Stimulated activated CD8-positive, alpha-beta memory T cell treated with anti-CD3 and anti-CD28 coated beads, Interleukin-15, amount 100 ng/mL, for 24 hours (primary cell): ENCODE measurements around the gene COLEC11.
"Not testable (repeated sequence)": the region's sequence is repeated elsewhere in the genome, so short reads cannot be mapped to it uniquely, and the experiment has no call there.

Source experiments
- DNase-seq: peaks from one replicate; pipeline ENCODE4 v3.0.0-alpha.2; 2020; ENCODE audit warnings: low read depth

The COLEC11 gene

GRCh38 chr2:3625186-3625585 lies 30.3 kb downstream of the COLEC11 start:
- no peak for DNase-seq

- no peak for DNase-seq
These were observed 31.4 kb downstream of the COLEC11 start for GRCh38 chr2:3626118-3626811.

GRCh38 chr2:3626812-3627499 lies 32.0 kb downstream of the COLEC11 start:
- no peak for DNase-seq

GRCh38 chr2:3627500-3628100 lies 32.7 kb downstream of the COLEC11 start:
- no peak for DNase-seq

- no peak for DNase-seq
These were observed 33.3 kb downstream of the COLEC11 start for GRCh38 chr2:3628241-3628679.

GRCh38 chr2:3628800-3629199 lies 33.9 kb downstream of the COLEC11 start:
- DNase-seq: no peak

- no peak for DNase-seq
These were observed 35.7 kb downstream of the COLEC11 start for GRCh38 chr2:3630631-3631030.

GRCh38 chr2:3631161-3631850 lies 36.4 kb downstream of the COLEC11 start:
- DNase-seq: no peak

- no peak for DNase-seq
These were observed 37.1 kb downstream of the COLEC11 start for GRCh38 chr2:3631851-3632659.

GRCh38 chr2:3633089-3633981 lies 38.4 kb downstream of the COLEC11 start:
- no peak for DNase-seq

GRCh38 chr2:3633982-3634595 lies 39.2 kb downstream of the COLEC11 start:
- DNase-seq: no peak

GRCh38 chr2:3634596-3635121 lies 39.7 kb downstream of the COLEC11 start:
- no peak for DNase-seq

- DNase-seq: no peak
These were observed 40.5 kb downstream of the COLEC11 start for GRCh38 chr2:3635171-3635974.

GRCh38 chr2:3635975-3636327 lies 41.0 kb downstream of the COLEC11 start:
- DNase-seq: not testable (repeated sequence)

GRCh38 chr2:3636586-3637310 lies 41.8 kb downstream of the COLEC11 start:
- no peak for DNase-seq

- no peak for DNase-seq
These were observed 42.4 kb downstream of the COLEC11 start for GRCh38 chr2:3637311-3637675.

- DNase-seq: no peak
These were observed 43.0 kb downstream of the COLEC11 start for GRCh38 chr2:3637692-3638455.

- no peak for DNase-seq
These were observed 43.5 kb downstream of the COLEC11 start for GRCh38 chr2:3638456-3638810.
